Neural progenitor cell (in vitro differentiated cells): Measurements from ENCODE around the gene NEURL1B. TPM values are rescaled to one million over a fixed set of nuclear protein-coding genes. Genes with fewer than 3 reads are reported as not detected.

Source experiments
- DNase-seq: peaks from one replicate; pipeline ENCODE4 v3.0.0-alpha.2; 2016; ENCODE audit warnings: low spot score
- H2AFZ ChIP-seq: fragments of 200-600 bp; sonication (generic); replicated peaks from 2 replicates; pipeline ENCODE4 v1.6.1; 2016; ENCODE audit warnings: antibody characterized with exemption
- H3F3A ChIP-seq: fragments of 200-600 bp; sonication (generic); 2 replicates; pipeline ENCODE4 v1.6.1; 2016; ENCODE audit warnings: antibody characterized with exemption, low read depth
- H3K27ac ChIP-seq: fragments of 200-600 bp; sonication (generic); 2 replicates; pipeline ENCODE4 v1.5.1; 2016; ENCODE audit warnings: mild to moderate bottlenecking
- H3K27me3 ChIP-seq: fragments of 200-600 bp; sonication (generic); 2 replicates; pipeline ENCODE4 v1.6.1; 2016; ENCODE audit warnings: mild to moderate bottlenecking, moderate library complexity
- H3K36me3 ChIP-seq: fragments of 200-600 bp; sonication (generic); 2 replicates; pipeline ENCODE4 v1.5.1; 2016
- H3K4me1 ChIP-seq: fragments of 200-600 bp; sonication (generic); 2 replicates; pipeline ENCODE4 v1.6.1; 2016; ENCODE audit warnings: mixed run types
- H3K4me2 ChIP-seq: fragments of 200-600 bp; sonication (generic); 2 replicates; pipeline ENCODE4 v1.6.1; 2016
- H3K4me3 ChIP-seq: fragments of 200-600 bp; sonication (generic); 2 replicates; pipeline ENCODE4 v1.5.1; 2016
- H3K79me2 ChIP-seq: fragments of 200-600 bp; sonication (generic); 2 replicates; pipeline ENCODE4 v1.6.1; 2016; ENCODE audit warnings: low read depth
- H3K9ac ChIP-seq: fragments of 200-600 bp; sonication (generic); 2 replicates; pipeline ENCODE4 v1.6.1; 2016
- H3K9me3 ChIP-seq: fragments of 200-600 bp; sonication (generic); 2 replicates; pipeline ENCODE4 v1.5.1; 2016; ENCODE audit warnings: low read depth
- H4K20me1 ChIP-seq: fragments of 200-600 bp; sonication (generic); 2 replicates; pipeline ENCODE4 v1.6.1; 2016; ENCODE audit warnings: low read depth
- H3K27ac Mint-ChIP-seq: 3 replicates; pipeline ENCODE4 v1.8.0; 2021; ENCODE audit warnings: mixed read lengths
- H3K27me3 Mint-ChIP-seq: 2 replicates; pipeline ENCODE4 v1.8.0; 2022; ENCODE audit warnings: low read depth, mild to moderate bottlenecking, inconsistent platforms, moderate library complexity, mixed read lengths; ENCODE audit not compliant: insufficient read depth
- H3K36me3 Mint-ChIP-seq: 3 replicates; pipeline ENCODE4 v1.8.0; 2021; ENCODE audit warnings: mixed read lengths
- H3K4me1 Mint-ChIP-seq: 3 replicates; pipeline ENCODE4 v1.8.0; 2021; ENCODE audit warnings: mixed read lengths
- H3K4me3 Mint-ChIP-seq: 3 replicates; pipeline ENCODE4 v1.8.0; 2021; ENCODE audit warnings: mild to moderate bottlenecking, moderate library complexity, mixed read lengths
- H3K9me3 Mint-ChIP-seq: 3 replicates; pipeline ENCODE4 v1.8.0; 2020; ENCODE audit warnings: mixed read lengths
- EZH2 ChIP-seq: fragments of 200-600 bp; sonication (generic); IDR thresholded peaks from 2 replicates; pipeline ENCODE4 v1.6.1; 2017; ENCODE audit warnings: antibody characterized with exemption, mild to moderate bottlenecking, moderate library complexity
- EZH2phosphoT487 ChIP-seq: fragments of 200-600 bp; sonication (generic); IDR thresholded peaks from 2 replicates; pipeline ENCODE4 v1.6.1; 2017; ENCODE audit warnings: antibody characterized with exemption
- total RNA-seq: library from RNA; depleted of rRNA; stranded (reverse); fragments of >200 nt; gene quantifications from 2 replicates; pipeline ENCODE4 v1.2.3, GENCODE V29; 2015; ENCODE audit warnings: low replicate concordance
- TF ChIP-seq, protein P1 (sequence below): fragments of 200-600 bp; sonication (generic); IDR thresholded peaks from 2 replicates; pipeline ENCODE4 v1.5.1; 2017; ENCODE audit warnings: antibody characterized with exemption, mild to moderate bottlenecking

The NEURL1B gene
- total RNA-seq, 1 donor from 2014 or later = 12.1 TPM

DNA sequence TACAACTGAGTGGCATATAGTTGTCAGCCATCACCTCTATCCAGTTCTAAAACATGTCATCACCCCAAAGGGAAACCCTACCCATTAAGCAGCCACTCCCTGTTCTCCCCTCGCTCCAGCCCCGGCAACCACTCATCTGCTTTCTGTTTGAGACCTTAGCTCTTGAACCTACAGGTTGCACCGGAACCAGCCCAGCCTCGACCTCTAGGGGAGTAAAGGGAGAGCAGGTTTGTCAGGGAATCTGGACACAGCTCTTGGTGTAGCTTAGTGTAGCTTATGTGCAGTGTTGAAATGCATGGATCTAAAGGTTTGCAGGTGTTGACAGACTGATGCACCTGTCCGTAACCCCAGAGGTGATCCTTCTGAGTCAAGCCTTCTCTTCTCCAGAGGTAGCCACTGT lies 30.0 kb downstream of the NEURL1B start:
- Mint-ChIP-seq H3K27ac (no peak overlapping the region), H3K4me1 (peaks cover 15% of the 10 kb centered on the region), H3K36me3 (peaks cover 2% of the 10 kb centered on the region), H3K27me3 (peaks cover 7% of the 10 kb centered on the region), H3K4me3 (no peak overlapping the region), H3K9me3 (no peaks in the 10 kb centered on the region)
- Histone ChIP-seq H3K4me1 (peaks cover 8% of the 10 kb centered on the region), H3K9me3 (no peaks in the 10 kb centered on the region), H3K36me3 (no peaks in the 10 kb centered on the region), H3F3A (no peaks in the 10 kb centered on the region), H3K27me3 (no peaks in the 10 kb centered on the region), H3K4me3 (no peak overlapping the region), H4K20me1 (peaks cover 25% of the 10 kb centered on the region), H3K9ac (no peak overlapping the region), H3K27ac (no peak overlapping the region), H3K79me2 (no peaks in the 10 kb centered on the region), H2AFZ (no peak overlapping the region), H3K4me2 (no peak overlapping the region)
- TF ChIP-seq EZH2phosphoT487 = no peak
- TF ChIP-seq, protein P1, sequence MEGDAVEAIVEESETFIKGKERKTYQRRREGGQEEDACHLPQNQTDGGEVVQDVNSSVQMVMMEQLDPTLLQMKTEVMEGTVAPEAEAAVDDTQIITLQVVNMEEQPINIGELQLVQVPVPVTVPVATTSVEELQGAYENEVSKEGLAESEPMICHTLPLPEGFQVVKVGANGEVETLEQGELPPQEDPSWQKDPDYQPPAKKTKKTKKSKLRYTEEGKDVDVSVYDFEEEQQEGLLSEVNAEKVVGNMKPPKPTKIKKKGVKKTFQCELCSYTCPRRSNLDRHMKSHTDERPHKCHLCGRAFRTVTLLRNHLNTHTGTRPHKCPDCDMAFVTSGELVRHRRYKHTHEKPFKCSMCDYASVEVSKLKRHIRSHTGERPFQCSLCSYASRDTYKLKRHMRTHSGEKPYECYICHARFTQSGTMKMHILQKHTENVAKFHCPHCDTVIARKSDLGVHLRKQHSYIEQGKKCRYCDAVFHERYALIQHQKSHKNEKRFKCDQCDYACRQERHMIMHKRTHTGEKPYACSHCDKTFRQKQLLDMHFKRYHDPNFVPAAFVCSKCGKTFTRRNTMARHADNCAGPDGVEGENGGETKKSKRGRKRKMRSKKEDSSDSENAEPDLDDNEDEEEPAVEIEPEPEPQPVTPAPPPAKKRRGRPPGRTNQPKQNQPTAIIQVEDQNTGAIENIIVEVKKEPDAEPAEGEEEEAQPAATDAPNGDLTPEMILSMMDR = no peak
- no peak for TF ChIP-seq EZH2
- DNase-seq = no peak

DNA sequence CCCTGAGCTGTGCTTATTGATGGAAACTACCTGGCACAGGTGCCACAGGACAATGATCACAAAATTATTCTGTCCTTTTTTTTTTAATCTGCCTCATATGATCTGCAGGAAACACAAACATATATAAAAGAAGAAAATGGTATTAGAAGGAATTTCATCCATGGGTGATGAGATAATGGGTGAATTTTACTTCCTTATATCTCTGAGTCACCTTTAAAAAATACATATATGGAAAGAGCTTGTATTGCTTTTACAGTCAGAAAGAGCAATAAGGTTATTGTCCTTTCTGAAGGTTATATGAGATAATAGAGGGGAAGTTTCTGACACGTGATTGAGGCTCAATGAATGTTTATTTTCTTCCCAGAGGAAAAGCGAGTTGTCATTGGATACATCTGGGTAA lies 31.6 kb downstream of the NEURL1B start:
- no peak for TF ChIP-seq EZH2phosphoT487
- TF ChIP-seq, protein P1 = no peak
- TF ChIP-seq EZH2 = no peak
- Histone ChIP-seq H3K9ac (no peak overlapping the region), H3F3A (no peaks in the 10 kb centered on the region), H3K4me2 (no peak overlapping the region), H3K4me3 (no peak overlapping the region), H3K79me2 (no peaks in the 10 kb centered on the region), H3K4me1 (peaks cover 8% of the 10 kb centered on the region), H3K27ac (no peak overlapping the region), H3K36me3 (no peaks in the 10 kb centered on the region), H3K9me3 (no peaks in the 10 kb centered on the region), H3K27me3 (no peaks in the 10 kb centered on the region), H2AFZ (no peak overlapping the region), H4K20me1 (peaks cover 25% of the 10 kb centered on the region)
- peaks cover 6% of the 10 kb centered on the region for H3K27me3 Mint-ChIP-seq
- H3K4me3 Mint-ChIP-seq = no peak overlapping the region
- H3K36me3 Mint-ChIP-seq = peaks cover 2% of the 10 kb centered on the region
- peaks cover 11% of the 10 kb centered on the region for H3K4me1 Mint-ChIP-seq
- H3K27ac Mint-ChIP-seq = no peak overlapping the region
- no peak for DNase-seq
- H3K9me3 Mint-ChIP-seq = no peaks in the 10 kb centered on the region

DNA sequence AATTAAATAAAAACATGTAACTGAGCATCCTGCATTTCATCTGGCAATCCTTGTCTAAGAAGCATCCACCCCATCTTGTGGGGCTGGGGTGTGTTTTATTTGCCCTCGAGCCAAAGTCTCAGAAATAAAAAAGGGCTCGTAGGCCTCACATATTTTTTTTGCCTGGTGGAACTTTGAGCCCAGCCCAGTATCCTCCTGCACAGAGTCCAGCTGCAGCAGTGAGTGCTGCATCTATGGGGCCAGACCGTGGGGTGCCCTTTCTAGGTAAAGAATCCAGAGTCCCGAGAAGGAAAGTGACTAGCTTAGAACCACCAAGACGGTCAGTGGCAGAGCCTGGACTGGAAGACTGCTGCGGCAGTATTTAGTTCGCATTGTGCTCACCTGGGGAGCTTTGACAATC lies 33.1 kb downstream of the NEURL1B start:
- Histone ChIP-seq H3K79me2 (no peaks in the 10 kb centered on the region), H3F3A (no peaks in the 10 kb centered on the region), H3K4me2 (no peak overlapping the region), H3K4me3 (no peak overlapping the region), H3K9ac (no peak overlapping the region), H3K27me3 (no peaks in the 10 kb centered on the region), H3K27ac (no peak overlapping the region), H3K9me3 (no peaks in the 10 kb centered on the region), H4K20me1 (peaks cover 13% of the 10 kb centered on the region), H3K36me3 (no peaks in the 10 kb centered on the region), H3K4me1 (no peaks in the 10 kb centered on the region), H2AFZ (no peak overlapping the region)
- Mint-ChIP-seq H3K4me1 (no peaks in the 10 kb centered on the region), H3K9me3 (no peaks in the 10 kb centered on the region), H3K36me3 (peaks cover 2% of the 10 kb centered on the region), H3K4me3 (no peak overlapping the region), H3K27ac (no peak overlapping the region), H3K27me3 (peaks cover 2% of the 10 kb centered on the region)
- DNase-seq = no peak
- TF ChIP-seq EZH2phosphoT487 = no peak
- no peak for TF ChIP-seq EZH2
- TF ChIP-seq, protein P1 = no peak
